ENCODE measurements around the gene LHFPL6.
"Not testable (repeated sequence)": the region's sequence is repeated elsewhere in the genome, so short reads cannot be mapped to it uniquely, and the experiment has no call there.

The LHFPL6 gene

GRCh38 chr13:39347926-39348901, 254.8 kb downstream of the LHFPL6 start:
- Histone ChIP-seq H3K36me3 (no peaks in the 10 kb centered on the region), H3K27me3 (no peaks in the 10 kb centered on the region), H3K27ac (no peak overlapping the region), H3K4me1 (ENCODE audit: control insufficient read depth in 1 of 2, insufficient read depth in 1 of 2, low read depth in 1 of 2, low read length in 1 of 2) (no peaks in the 10 kb centered on the region), H3K4me3 (ENCODE audit: low read depth in 1 of 2, low read length in 1 of 2) (no peak overlapping the region), H3K9me3 (no peaks in the 10 kb centered on the region)
- no peak for TF ChIP-seq CTCF (IDR thresholded peaks at IDR 0.05)

DNA sequence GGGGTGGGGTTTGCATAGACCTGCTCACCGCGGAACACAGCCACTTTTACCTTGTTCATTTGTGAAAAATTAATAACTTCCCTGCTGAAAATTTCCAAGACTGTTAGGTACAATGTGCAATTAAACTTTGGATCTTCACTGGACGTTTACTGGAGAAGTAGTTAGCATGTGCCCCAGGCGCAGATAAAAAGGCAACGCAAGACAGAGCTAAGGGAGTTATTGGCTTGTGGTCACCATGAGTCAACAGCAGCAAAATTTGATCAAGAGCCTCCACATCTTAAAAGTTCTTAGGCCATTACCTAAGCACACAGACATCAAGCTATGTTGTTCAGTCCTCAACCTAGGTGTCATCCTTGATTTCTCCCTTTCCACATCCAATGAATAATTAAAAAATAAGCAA, 257.0 kb downstream of the LHFPL6 start:
- Histone ChIP-seq H3K27ac (no peak overlapping the region), H3K27me3 (no peaks in the 10 kb centered on the region), H3K4me1 (ENCODE audit: control insufficient read depth in 1 of 2, insufficient read depth in 1 of 2, low read depth in 1 of 2, low read length in 1 of 2) (no peaks in the 10 kb centered on the region), H3K9me3 (no peaks in the 10 kb centered on the region), H3K4me3 (ENCODE audit: low read depth in 1 of 2, low read length in 1 of 2) (no peak overlapping the region), H3K36me3 (no peaks in the 10 kb centered on the region)
- TF ChIP-seq CTCF (IDR thresholded peaks at IDR 0.05) = no peak

DNA sequence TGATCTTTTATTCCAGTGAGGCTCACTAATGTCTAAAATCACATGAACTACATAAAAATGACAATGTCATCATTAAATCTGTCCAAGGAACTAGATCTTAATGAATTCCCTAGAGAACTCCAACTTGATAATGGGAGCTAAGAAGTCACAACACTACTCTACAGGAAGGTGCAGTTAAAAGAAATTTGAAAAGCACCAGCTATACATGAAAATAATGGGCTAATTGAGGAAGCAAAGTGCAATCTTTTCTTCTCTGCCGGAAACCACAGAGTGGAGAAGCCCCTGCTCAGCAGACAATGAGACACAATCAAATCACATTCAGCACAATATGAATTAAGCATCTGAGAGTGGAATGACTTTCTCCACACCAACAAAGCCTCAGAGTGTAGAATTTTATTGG, 261.7 kb downstream of the LHFPL6 start:
- Histone ChIP-seq H3K36me3 (no peaks in the 10 kb centered on the region), H3K27ac (no peak overlapping the region), H3K4me1 (ENCODE audit: control insufficient read depth in 1 of 2, insufficient read depth in 1 of 2, low read depth in 1 of 2, low read length in 1 of 2) (no peaks in the 10 kb centered on the region), H3K4me3 (ENCODE audit: low read depth in 1 of 2, low read length in 1 of 2) (no peak overlapping the region), H3K27me3 (no peaks in the 10 kb centered on the region), H3K9me3 (no peaks in the 10 kb centered on the region)
- TF ChIP-seq CTCF (IDR thresholded peaks at IDR 0.05) = no peak

DNA sequence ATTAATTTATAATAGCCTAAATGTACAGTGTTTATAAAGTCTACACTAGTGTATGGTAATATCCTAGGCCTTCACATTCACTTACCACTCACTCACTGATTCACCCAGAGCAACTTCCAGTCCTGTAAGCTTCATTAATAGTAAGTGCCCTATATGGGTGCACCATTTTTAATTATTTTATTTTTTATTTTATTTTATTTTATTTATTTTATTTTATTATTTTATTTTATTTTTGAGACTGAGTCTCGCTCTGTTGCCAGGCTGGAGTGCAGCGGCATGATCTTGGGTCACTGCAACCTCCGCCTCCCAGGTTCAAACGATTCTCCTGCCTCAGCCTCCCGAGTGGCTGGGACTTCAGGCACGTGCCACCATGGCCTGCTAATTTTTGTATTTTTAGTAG, 264.9 kb downstream of the LHFPL6 start:
- H3K27me3 ChIP-seq; H3K9me3 ChIP-seq; H3K4me1 ChIP-seq (ENCODE audit: control insufficient read depth in 1 of 2, insufficient read depth in 1 of 2, low read depth in 1 of 2, low read length in 1 of 2); H3K36me3 ChIP-seq; H3K27ac ChIP-seq; H3K4me3 ChIP-seq (ENCODE audit: low read depth in 1 of 2, low read length in 1 of 2): not testable (repeated sequence)

GRCh38 chr13:39336937-39337336, 266.1 kb downstream of the LHFPL6 start:
- TF ChIP-seq CTCF (IDR thresholded peaks at IDR 0.05) = no peak
- H3K27me3 ChIP-seq = no peaks in the 10 kb centered on the region
- no peaks in the 10 kb centered on the region for H3K4me1 ChIP-seq (ENCODE audit: control insufficient read depth in 1 of 2, insufficient read depth in 1 of 2, low read depth in 1 of 2, low read length in 1 of 2)
- no peak overlapping the region for H3K4me3 ChIP-seq (ENCODE audit: low read depth in 1 of 2, low read length in 1 of 2)
- H3K9me3 ChIP-seq = no peaks in the 10 kb centered on the region
- no peak overlapping the region for H3K27ac ChIP-seq
- H3K36me3 ChIP-seq = no peaks in the 10 kb centered on the region

DNA sequence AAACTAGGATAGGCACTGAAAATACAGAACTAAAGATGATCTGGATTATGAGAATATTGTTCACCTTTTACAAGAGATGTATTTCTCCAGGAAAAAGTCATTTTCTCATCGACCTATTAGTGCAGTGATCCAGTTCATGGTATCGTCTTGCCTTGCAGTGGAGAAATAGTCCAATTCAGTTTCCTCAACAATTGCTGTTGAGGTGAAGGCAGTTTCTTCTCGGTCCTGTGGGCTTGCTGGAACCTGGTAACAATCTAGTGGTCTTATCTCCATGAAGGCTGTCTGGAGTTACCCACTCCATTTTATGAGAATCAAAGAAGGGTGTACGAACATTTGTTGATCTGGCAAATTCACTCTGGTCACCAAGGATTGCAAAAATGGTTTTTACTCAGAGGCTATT, 266.8 kb downstream of the LHFPL6 start:
- no peak for TF ChIP-seq CTCF (IDR thresholded peaks at IDR 0.05)
- Histone ChIP-seq H3K9me3 (no peaks in the 10 kb centered on the region), H3K4me1 (ENCODE audit: control insufficient read depth in 1 of 2, insufficient read depth in 1 of 2, low read depth in 1 of 2, low read length in 1 of 2) (no peaks in the 10 kb centered on the region), H3K27me3 (no peaks in the 10 kb centered on the region), H3K36me3 (no peaks in the 10 kb centered on the region), H3K4me3 (ENCODE audit: low read depth in 1 of 2, low read length in 1 of 2) (no peak overlapping the region), H3K27ac (no peak overlapping the region)
